GM12891 (cell line): ENCODE data around the gene CDK17.

ENCODE experiments used
- PAX5 ChIP-seq: IDR thresholded peaks from 2 replicates; pipeline ENCODE4 v1.6.1; 2011; ENCODE audit warnings: low read length, moderate library complexity, mild to moderate bottlenecking; ENCODE audit not compliant: insufficient read depth, severe bottlenecking
- POLR2A ChIP-seq: IDR thresholded peaks from 2 replicates; pipeline ENCODE4 v1.6.1; 2011; ENCODE audit warnings: low read depth, low read length, control low read depth
- POLR2AphosphoS5 ChIP-seq: IDR thresholded peaks from 2 replicates; pipeline ENCODE4 v1.6.1; 2011; ENCODE audit warnings: low read depth, low read length, control low read depth
- SPI1 ChIP-seq: IDR thresholded peaks from 2 replicates; pipeline ENCODE4 v1.6.1; 2011; ENCODE audit warnings: low read depth, low read length, control low read depth
- TAF1 ChIP-seq: IDR thresholded peaks from 2 replicates; pipeline ENCODE4 v1.6.1; 2011; ENCODE audit warnings: low read depth, low read length, control low read depth

GRCh38 chr12:96383371-96383770 lies 16.9 kb downstream of the CDK17 start:
- TF ChIP-seq POLR2A (no peak), POLR2AphosphoS5 (no peak), PAX5 (no peak), TAF1 (no peak), SPI1 (no peak)
